ENCODE results near the gene CRYM.
A peak's percentile ranks its signal among the peaks of the same experiment; 100 is the strongest.
"Not testable (repeated sequence)": the region's sequence is repeated elsewhere in the genome, so short reads cannot be mapped to it uniquely, and the experiment has no call there.

Gene CRYM

GRCh38 chr16:21277927-21278706 is at the start of gene CRYM:
Gene CRYM, minus strand, starts transcription at chr16:21278290. Its CDS starts 39 bp downstream, at chr16:21278251.
- no peak for DNase-seq

DNA sequence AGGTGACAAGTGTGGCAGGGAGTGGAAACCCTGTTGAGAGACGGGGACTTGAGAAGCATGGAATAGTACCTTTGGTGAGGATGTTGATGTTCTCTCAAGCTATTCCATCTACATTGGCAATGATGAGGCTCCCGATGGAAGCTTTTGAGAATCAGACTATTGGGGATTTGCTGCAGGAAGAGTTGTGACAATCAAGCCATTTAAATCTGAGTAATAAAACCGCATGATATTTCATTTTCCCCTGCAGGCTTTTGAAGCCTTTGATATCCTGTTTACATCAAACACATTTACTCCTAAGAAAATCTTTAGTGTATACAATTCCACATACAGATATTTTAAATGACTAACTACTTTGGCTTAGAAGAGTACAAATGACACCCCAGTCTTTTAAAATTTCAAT is 49.0 kb upstream of the CRYM start:
- no peak for DNase-seq

GRCh38 chr16:21326459-21326858 is 48.4 kb upstream of the CRYM start:
- no peak for DNase-seq

DNA sequence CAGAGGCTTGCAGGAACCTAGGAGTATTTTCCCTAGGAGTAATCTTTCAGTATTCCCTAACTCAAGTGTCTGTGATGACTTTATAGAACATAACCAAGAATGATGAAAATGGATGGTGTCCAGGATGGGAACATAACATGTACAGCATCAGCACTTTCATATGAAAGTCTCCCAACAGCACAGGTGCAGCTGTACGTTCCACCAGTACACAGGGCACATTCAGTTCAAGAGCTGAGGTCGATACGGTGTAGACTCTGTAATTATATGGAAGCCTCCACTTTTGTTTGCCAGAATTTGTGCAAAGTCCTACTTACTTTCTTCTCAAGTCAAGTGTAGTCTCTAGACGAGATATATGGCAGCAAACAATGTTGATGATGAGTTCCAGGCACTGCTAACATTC is 46.2 kb upstream of the CRYM start:
- DNase-seq, result no peak

GRCh38 chr16:21322251-21322650 is 44.2 kb upstream of the CRYM start:
- not testable (repeated sequence) for DNase-seq

GRCh38 chr16:21321736-21322135 is 43.6 kb upstream of the CRYM start:
- no peak for DNase-seq

DNA sequence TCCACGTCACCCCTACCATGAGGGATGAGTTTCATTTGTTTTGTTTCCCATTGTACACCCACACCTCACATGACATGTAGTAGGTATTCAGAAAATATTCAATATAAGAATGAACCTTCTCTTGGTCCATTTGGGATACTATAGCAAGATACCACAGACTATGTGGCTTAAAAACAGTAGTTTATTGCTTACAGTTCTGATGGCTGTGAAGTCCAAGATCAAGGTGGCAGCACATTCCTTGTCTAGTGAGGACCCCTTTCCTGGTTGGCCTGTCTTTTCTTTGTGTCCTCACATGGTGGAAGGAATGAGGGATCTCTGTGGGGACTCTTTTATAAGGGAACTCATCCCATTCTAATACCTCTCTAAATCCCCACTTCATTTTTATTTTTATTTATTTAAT is 36.2 kb upstream of the CRYM start:
- DNase-seq, result no peak

DNA sequence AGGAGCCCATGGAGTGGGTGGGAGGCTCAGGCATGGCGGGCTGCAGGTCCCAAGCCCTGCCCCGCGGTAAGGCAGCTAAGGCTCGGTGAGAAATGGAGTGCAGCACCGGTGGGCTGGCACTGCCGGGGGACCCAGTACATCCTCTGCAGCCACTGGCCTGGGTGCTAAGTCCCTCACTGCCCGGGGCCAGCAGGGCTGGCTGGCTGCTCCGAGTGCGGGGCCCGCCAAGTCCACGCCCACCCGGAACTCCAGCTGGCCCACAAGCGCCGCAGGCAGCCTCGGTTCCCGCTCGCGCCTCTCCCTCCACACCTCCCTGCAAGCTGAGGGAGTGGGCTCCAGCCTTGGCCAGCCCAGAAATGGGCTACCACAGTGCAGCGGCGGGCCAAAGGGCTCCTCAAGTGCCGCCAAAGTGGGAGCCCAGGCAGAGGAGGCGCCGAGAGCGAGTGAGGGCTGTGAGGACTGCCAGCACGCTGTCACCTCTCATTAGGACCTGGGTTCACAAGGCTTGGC is 34.8 kb upstream of the CRYM start:
- not testable (repeated sequence) for DNase-seq

DNA sequence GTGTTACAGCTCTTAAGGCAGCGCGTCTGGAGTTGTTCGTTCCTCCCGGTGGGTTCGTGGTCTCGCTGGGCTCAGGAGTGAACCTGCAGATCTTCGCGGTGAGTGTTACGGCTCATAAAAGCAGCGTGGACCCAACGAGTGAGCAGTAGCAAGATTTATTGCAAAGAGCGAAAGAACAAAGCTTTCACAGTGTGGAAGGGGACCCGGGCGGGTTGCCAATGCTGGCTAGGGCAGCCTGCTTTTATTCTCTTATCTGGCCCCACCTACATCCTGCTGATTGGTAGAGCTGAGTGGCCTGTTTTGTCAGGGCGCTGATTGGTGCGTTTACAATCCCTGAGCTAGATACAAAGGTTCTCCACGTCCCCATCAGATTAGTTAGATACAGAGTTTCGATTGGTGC is 34.0 kb upstream of the CRYM start:
- not testable (repeated sequence) for DNase-seq

DNA sequence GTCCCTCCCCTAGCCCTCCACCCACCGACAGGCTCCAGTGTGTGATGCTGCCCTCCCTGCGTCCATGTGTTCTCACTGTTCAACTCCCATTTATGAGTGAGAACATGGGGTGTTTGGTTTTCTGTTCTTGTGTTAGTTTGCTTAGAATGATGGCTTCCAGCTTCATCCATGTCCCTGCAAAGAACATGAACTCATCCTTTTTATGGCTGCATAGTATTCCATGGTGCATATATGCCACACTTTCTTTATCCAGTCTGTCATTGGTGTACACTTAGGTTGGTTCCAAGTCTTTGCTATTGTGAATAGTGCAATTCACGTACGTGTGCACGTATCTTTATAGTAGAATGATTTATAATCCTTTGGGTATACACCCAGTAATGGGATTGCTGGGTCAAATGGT is 28.6 kb upstream of the CRYM start:
- not testable (repeated sequence) for DNase-seq

GRCh38 chr16:21302898-21303528 is 24.9 kb upstream of the CRYM start:
- no peak for DNase-seq

DNA sequence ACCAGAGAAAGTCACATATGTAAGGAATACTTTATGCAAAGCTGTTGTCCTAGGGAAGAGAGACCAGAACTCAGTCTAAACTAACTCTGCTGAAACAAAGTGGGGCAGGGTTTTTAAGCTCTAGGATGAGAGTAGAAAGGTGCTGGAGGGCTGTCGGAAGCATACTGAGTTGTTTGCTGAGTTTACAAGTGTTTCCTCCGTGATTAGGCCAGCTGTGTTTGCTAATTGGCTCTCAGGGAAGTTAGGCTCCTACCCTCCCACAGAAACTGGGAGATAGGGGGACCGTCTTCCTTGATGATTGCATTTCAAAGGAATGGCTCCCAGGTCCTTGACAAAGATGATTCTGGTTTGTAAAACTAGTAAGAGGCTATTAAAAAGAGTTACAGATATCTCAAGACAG is 24.4 kb upstream of the CRYM start:
- no peak for DNase-seq

DNA sequence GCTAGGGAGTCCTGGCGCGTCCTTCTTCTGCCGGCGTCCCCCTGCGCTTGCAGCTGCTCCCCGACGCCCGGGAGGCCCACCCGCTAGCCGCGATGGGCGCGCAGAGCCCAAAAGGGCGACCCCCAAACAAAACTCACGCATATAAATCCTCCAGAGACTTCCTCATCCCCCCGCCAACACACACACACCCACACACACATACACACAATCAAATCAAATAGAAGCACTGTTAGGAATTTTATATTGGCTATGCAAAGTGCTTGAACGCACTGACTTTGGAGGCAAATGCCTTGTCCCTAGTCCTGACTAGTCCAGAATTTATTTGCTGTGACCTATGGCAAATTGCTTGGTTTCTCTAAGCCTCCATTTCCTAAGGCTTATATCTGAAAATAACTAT is 23.8 kb upstream of the CRYM start:
- no peak for DNase-seq

DNA sequence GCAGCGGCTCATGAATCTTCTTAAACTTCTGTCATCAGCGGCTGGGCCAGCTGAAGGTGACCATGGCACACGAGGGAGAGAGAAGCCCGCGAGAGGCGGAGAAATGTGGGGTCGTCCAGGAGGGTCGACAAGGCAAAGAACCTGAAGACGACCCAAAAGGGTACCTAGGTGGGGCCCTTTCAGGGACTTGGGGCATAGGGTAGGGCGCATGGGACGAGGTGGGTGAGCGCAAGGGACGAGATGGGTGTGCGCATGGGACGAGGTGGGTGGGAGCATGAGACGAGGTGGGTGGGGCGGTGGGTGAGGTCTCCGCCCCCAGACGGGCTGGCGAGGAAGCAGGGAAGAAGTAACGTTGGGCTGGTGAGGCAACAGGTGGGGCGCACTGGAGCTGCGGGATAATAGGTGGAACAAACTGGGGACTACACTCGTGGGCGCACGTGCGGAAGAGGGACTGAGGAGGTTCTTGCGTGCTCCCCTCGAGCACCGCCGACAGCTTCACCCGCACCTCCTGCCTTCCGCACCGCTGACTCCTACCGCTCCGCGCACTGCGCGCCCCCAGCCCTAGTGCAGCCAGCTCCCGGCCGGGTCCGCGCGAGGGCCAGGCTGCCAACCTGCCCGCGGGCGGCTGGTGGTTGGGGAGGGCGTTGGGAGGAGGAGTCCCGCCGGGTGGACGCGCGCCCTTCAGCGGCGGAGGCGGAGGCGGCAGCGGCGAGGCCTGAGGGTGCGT is 23.2 kb upstream of the CRYM start:
- DNase-seq, result peak; percentile 17

DNA sequence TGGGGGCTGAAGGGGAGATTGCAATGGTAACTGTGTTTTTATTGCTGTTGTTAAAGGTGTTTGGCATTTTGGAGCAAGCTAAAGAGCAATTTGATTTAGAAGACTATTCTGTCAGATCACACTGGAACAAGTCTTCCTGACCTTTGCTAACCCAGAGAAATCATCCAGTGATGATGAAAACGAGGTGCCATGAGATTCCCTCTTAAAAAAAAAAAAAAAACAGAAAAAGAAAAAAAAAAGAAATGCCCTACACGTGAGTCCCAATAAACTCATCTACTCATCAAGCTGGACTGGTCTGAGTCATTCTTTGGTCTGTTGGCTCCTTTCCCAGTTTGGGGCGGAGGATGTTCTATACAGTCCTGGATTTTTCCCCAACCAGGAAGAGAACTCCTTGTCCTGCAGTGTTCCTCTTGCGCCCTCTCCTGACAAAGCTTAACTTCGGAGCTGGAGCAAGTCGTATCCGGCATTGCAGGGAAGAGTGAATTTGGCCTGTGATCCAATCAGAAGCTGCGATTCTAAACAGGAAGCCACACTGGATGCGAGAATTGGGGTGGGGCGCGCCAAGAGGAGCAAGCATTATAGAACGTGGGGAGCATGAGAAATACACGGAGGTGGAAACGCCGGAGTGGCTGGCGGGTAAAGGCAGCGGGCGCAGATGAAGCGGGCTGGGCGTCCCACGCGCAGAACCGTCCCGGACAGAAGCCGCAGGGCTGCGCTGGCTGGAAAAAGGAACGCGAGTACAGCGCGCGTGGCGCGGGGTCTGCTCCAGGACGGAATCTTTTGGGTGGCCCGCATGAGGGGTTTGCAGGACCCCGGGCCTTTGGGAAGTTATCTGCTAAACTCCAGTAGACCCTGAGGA is 22.4 kb upstream of the CRYM start:
- DNase-seq, result peak; percentile 71

GRCh38 chr16:21289789-21290188 is 11.7 kb upstream of the CRYM start:
- not testable (repeated sequence) for DNase-seq

DNA sequence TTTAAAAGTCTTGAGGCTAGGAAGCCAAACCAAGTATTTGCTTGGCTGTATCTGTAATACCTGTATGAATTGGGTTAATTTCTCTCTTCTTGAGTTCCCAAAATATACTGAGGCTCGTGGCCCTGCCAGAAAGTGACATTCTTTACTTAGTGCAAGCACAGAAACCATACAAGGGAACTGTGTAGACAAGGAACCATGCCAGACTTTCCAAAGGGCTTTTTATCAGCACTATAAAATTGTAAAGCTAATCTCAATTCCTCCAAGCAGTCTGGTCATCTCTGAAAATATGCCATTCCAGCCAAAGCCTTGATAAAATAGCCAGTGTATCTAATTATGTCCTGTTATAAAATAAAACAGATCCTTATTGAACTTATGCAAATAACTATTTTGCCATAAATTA is 7.2 kb upstream of the CRYM start:
- DNase-seq, result no peak

GRCh38 chr16:21284414-21284813 is 6.3 kb upstream of the CRYM start:
- DNase-seq, result no peak

GRCh38 chr16:21283521-21284289 is 5.6 kb upstream of the CRYM start:
- DNase-seq, result no peak

DNA sequence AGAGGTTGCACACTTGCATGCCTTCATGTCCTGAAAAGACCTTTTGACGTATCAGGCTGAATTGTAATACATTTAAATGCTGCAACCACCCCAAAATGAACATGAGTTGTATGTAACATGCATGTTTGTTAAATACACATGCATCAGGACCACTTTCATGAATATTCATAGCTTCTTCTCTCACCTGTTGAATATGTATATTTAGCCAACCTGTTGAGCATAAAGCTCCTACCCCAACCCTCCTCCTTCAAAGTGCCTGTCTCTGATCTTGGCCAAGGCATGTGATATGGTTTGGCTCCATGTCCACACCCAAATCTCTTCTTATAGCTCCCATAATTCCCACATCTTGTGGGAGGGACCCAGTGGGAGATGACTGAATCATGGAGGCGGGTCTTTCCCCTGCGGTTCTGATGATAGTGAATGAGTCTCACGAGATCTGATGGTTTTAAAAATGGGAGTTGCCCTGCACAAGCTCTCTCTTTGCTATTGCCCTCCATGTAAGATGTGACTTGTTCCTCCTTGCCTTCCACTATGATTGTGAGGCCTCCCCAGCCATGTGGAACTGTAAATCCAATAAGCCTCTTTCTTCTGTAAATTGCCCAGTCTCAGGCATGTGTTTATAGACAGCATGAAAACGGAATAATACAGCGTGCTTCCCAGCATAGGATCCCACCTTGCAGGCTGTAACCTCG is 3.8 kb upstream of the CRYM start:
- DNase-seq, result no peak

DNA sequence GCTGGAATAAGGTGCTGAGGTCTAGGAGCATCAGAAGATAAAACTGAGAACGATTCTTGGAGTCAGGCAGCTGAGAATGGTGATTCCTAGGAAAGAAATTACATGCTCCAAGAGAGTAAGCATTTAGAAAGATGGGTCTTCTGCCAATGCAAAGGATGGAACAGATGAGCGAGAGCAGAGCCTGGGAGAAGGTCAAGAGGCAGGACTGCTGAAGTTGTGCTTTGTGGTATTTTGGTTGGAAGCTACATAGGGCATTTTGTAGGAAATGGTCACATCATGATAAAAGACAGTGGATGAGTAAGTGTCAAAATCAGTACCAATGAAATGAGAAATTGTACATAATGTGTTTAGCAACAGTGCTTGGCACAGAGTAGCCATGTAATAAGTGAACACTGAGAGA is 1.4 kb upstream of the CRYM start:
- DNase-seq, result no peak

Measured in NCI-H1048 (cell line).